Muscle of leg (tissue), 11 donors: Measurements from ENCODE around the gene CCIN. TPM values are rescaled to one million over a fixed set of nuclear protein-coding genes. Genes with fewer than 3 reads are reported as not detected.

Experiments
- DNase-seq: peaks from one replicate; pipeline ENCODE4 v3.0.0; 2013
- H3K27ac ChIP-seq: one replicate; pipeline ENCODE4 v1.5.1; 2013; ENCODE audit warnings: mild to moderate bottlenecking, low read length, control low read depth
- H3K27me3 ChIP-seq: one replicate; pipeline ENCODE4 v1.6.1; 2013; ENCODE audit warnings: low read length; ENCODE audit not compliant: control insufficient read depth, insufficient read depth
- H3K36me3 ChIP-seq: one replicate; pipeline ENCODE4 v1.6.1; 2013; ENCODE audit warnings: low read length; ENCODE audit not compliant: control insufficient read depth, insufficient read depth
- H3K4me1 ChIP-seq: one replicate; pipeline ENCODE4 v1.6.1; 2013; ENCODE audit warnings: low read length; ENCODE audit not compliant: control insufficient read depth, insufficient read depth
- H3K4me3 ChIP-seq: one replicate; pipeline ENCODE4 v1.5.1; 2013; ENCODE audit warnings: low read length, control low read depth
- H3K9me3 ChIP-seq: replicated peaks from 2 replicates; pipeline ENCODE4 v1.6.1; 2013; ENCODE audit warnings: low read depth, low read length; ENCODE audit not compliant: control insufficient read depth
- WGBS: methylation state at CpG from one replicate; pipeline ENCODE4 v1.1.5; 2013; ENCODE audit warnings: missing lambda C conversion rate; ENCODE audit not compliant: insufficient coverage; 5-methylcytosine and 5-hydroxymethylcytosine counted together
- polyA plus RNA-seq, 8 donors: library from polyadenylated mRNA; unstranded; fragments of 120-200 nt; gene quantifications; one replicate each; pipeline versions ENCODE4 v1.2.1 to v1.2.3, GENCODE V29; 2013; ENCODE audit warnings: inconsistent platforms in 1 of 8, low replicate concordance in 1 of 8; ENCODE audit not compliant: insufficient read length in 8 of 8, insufficient read depth in 1 of 8
- total RNA-seq: library from RNA; stranded (reverse); fragments of 120-200 nt; gene quantifications from one replicate; pipeline ENCODE4 v1.2.4, GENCODE V29; 2013

The CCIN gene
- total and polyA plus RNA-seq, 9 donors, result 0.45 to 1.5 (median 0.87) TPM

DNA sequence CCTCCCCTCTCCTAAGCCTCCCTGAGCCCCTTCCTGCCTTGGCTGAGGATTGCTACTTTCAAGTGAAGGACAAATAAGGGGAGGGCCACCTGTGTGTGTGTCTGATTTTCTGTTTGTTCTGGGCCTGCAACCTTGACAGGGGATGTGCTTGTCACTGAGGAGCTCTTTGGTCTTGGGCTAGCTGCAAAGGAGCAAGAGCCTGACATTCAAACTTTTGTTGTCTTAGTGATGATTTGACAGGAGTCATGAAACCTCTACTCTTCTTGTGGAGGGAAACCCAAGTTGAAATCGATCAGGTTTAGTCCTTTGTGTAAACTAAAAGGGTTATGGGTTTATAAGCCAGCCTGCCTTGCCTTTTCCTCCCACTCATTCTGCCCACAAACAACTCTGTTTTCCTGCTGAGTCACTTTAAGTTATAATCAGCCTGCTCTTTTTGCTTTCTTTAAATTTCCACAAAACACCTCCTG, 38.4 kb downstream of the CCIN start:
- Histone ChIP-seq H3K4me3 (no peak overlapping the region), H3K27me3 (no peaks in the 10 kb centered on the region), H3K36me3 (peaks cover 86% of the 10 kb centered on the region), H3K27ac (no peak overlapping the region), H3K9me3 (no peaks in the 10 kb centered on the region), H3K4me1 (peaks cover 3% of the 10 kb centered on the region)
- no CpG with 5 or more reads among the region's 1 CpG for WGBS
- DNase-seq, result no peak

DNA sequence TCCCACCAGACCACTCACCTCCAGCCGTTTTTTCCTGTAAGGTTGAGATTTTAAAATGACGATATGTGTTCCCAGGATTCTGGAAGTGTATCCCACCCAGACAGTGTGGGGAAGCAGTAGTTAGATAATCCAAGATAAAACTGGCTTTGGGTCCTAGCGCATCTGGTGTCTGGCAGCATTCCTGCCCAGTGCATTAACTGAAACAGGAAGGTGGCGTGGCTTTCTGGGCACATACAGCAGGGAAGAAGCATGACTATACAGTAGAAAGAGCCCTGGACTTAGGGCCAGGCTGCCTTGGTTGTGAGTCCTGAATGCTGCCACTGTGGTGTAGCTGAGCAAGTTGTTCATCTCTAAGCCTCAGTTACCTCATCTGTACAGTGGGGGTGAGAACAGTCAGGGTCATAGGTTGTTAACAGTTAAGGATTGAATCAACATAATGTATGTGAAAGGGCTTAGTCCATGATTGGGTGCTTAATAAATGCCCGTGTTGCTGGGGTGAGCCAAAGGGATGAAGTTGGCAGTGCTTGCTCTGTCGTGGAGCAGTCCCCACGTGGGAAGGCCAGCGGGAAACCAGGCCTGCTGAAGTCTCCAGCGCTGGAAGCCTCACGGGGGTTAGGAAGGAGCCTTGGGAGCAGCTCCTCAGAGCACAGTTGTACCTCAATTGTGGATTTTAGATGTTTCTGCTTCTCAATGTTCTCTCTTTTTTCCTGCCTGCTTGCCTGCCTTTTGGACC, 39.5 kb downstream of the CCIN start:
- 80% methylated on average over 8 of the region's 10 CpGs for WGBS
- no peaks in the 10 kb centered on the region for H3K27me3 ChIP-seq
- no peak for DNase-seq
- H3K36me3 ChIP-seq, result peaks cover 88% of the 10 kb centered on the region
- no peak overlapping the region for H3K4me3 ChIP-seq
- H3K27ac ChIP-seq, result no peak overlapping the region
- no peaks in the 10 kb centered on the region for H3K9me3 ChIP-seq
- peaks cover 3% of the 10 kb centered on the region for H3K4me1 ChIP-seq

DNA sequence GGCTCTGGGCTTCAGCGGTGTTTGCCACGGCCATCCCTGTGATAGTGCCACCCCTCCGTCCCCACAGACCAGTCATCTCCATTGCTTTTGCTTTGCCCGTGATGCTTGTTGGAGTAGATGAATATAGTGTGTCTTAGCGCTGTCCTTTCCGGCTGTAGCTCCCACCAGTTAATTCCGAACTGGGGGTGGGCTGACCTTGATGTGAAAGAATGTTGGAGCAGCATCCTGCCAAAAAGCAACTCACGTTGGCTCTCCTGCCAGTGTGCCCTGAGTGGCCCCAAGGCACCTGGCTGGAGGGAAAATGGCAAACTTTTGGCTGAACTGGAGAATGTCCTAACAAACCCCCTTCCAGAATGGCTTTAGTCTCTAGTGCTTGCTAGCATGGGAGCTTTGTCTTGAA, 41.5 kb downstream of the CCIN start:
- H3K4me1 ChIP-seq, result peaks cover 6% of the 10 kb centered on the region
- H3K27me3 ChIP-seq, result no peaks in the 10 kb centered on the region
- WGBS, result 70% methylated on average over 4 of the region's 8 CpGs
- no peaks in the 10 kb centered on the region for H3K9me3 ChIP-seq
- H3K36me3 ChIP-seq, result peaks cover 76% of the 10 kb centered on the region
- H3K27ac ChIP-seq, result peak overlapping the region; percentile 3
- no peak overlapping the region for H3K4me3 ChIP-seq
- DNase-seq, result no peak

DNA sequence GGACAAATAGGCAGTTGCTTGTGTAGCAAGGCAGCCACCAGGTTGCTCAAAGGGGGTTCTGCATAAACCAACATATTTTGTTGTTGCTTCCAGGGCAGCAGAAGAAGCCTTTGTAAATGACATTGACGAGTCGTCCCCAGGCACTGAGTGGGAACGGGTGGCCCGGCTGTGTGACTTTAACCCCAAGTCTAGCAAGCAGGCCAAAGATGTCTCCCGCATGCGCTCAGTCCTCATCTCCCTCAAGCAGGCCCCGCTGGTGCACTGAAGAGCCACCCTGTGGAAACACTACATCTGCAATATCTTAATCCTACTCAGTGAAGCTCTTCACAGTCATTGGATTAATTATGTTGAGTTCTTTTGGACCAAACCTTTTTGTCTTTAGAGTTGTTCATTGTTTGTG, 42.3 kb downstream of the CCIN start:
- Histone ChIP-seq H3K9me3 (no peaks in the 10 kb centered on the region), H3K4me3 (no peak overlapping the region), H3K27me3 (no peaks in the 10 kb centered on the region), H3K4me1 (peaks cover 6% of the 10 kb centered on the region), H3K27ac (no peak overlapping the region), H3K36me3 (peaks cover 70% of the 10 kb centered on the region)
- WGBS, result 84% methylated on average over 6 of the region's 7 CpGs
- DNase-seq, result no peak

DNA sequence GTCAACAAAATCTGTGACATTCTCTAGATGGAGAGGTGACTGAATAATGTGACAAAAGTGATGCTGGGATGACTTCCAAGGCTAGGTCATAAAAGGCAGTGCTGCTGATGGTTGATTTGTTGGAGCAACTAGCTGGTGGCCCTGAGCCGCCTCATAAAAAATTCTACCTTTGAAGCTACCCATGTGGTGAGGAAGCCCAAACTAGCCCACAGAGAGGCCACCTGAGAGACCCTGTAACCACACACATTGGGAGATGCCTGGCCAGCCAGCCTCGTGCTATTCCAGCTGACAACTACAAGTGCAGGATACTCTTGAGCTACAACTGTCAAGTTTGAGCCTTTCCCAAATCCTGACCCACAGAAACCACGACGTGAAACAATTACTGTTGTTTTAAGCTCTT, 44.2 kb downstream of the CCIN start:
- Histone ChIP-seq H3K27me3 (no peaks in the 10 kb centered on the region), H3K4me3 (no peak overlapping the region), H3K36me3 (peaks cover 71% of the 10 kb centered on the region), H3K27ac (no peak overlapping the region), H3K9me3 (no peaks in the 10 kb centered on the region), H3K4me1 (peaks cover 6% of the 10 kb centered on the region)
- no peak for DNase-seq
- 63% methylated on average over 1 of the region's 4 CpGs for WGBS

DNA sequence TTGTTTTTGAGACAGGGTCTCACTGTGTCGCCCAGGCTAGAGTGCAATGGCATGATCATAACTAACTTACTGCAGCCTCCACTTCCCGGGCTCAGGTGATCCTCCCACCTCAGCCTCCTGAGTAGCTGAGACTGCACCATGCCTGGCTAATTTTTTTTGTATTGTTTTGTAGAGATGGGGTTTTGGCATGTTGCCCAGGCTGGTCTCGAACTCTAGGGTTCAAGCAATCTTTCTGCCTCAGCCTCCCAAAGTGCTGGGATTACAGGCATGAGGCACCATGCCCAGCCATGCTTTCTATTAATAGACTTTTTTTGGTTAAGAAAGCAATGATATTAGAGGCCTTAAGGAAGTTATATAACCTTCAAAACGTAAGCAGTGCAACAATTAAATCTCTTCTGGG, 44.8 kb downstream of the CCIN start:
- H3K9me3 ChIP-seq, result no peaks in the 10 kb centered on the region
- peaks cover 6% of the 10 kb centered on the region for H3K4me1 ChIP-seq
- H3K36me3 ChIP-seq, result peaks cover 71% of the 10 kb centered on the region
- H3K4me3 ChIP-seq, result no peak overlapping the region
- H3K27ac ChIP-seq, result peak overlapping the region; percentile 31
- no CpG with 5 or more reads among the region's 4 CpGs for WGBS
- H3K27me3 ChIP-seq, result no peaks in the 10 kb centered on the region
- DNase-seq, result no peak

DNA sequence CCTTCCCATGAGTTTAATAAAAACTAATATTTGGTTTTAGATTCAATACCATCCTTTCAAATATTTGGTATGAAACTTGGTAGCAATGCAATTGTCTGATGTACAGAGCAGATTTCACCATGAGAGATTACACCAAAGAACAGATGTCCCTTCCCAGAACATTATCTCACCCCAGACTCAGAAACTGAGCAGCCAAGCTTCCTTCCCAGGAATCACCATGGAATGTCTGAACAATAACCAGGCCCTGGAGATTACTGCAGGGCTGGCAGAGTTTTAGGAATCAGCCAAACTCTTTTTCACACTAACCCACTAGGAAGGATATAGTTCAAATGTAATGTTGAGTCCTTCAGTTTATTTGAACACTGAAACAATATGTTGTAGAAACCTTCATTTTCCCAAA, 45.4 kb downstream of the CCIN start:
- peak; percentile 27 for DNase-seq
- Histone ChIP-seq H3K27ac (peak overlapping the region; percentile 38), H3K4me1 (peaks cover 6% of the 10 kb centered on the region), H3K36me3 (peaks cover 71% of the 10 kb centered on the region), H3K27me3 (no peaks in the 10 kb centered on the region), H3K4me3 (no peak overlapping the region), H3K9me3 (no peaks in the 10 kb centered on the region)

DNA sequence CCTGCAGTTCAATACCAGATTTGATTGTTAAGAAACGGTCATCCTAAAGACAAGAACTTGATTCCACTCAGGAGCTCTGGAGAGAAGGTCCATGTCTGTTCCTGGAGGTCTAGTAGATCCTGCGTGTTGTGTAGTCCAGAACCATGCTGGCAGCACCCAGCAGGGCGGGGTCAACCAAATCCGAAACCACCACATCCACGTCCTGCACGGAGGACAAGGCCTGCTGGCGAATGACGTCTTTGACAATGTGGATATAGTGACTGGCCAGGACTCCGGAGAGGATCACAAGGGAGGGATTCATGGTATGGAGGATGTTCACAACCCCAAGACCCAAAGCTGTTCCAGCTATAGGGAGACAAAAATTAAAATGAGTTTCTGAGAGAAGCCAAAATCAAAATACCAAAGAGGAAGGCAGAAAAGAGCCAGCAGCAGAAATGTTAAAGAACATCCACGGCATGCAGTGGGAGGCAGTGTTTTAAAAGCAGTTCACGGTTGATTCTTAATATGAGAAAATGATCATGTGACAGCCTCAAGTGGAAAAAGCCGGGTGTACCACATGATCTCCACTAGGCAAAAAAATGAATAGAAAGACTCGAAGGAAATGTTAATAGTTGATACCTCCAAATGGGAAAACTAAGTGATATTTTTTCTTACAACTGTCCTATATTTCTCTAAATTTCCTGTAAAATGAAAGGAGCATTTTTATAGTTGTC, 48.2 kb downstream of the CCIN start:
- peaks cover 2% of the 10 kb centered on the region for H3K4me1 ChIP-seq
- no peak for DNase-seq
- peaks cover under 1% of the 10 kb centered on the region for H3K9me3 ChIP-seq
- H3K27ac ChIP-seq, result no peak overlapping the region
- no peak overlapping the region for H3K4me3 ChIP-seq
- no peaks in the 10 kb centered on the region for H3K27me3 ChIP-seq
- WGBS, result 78% methylated on average over 8 of the region's 13 CpGs
- H3K36me3 ChIP-seq, result peaks cover 73% of the 10 kb centered on the region

DNA sequence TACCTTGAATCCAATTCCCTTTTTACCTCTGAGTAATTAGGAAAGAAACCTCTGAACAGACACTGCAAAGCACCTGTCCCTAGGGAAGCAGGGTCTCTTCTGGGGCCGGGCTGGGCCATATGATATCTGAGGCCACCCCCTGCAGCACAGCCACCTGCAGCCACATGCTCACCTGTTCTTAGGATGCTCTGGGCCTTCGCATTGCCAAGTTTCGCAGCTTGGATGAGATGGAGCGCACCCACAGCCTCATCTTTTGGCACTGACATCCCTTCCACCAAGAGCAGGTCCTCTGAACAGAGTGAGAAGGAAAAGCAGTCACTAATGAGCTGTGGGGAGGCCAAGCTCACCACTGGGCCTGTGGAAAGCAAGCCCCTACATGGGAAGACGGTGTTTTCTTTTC, 48.8 kb downstream of the CCIN start:
- no peaks in the 10 kb centered on the region for H3K27me3 ChIP-seq
- H3K36me3 ChIP-seq, result peaks cover 73% of the 10 kb centered on the region
- H3K4me1 ChIP-seq, result peaks cover 2% of the 10 kb centered on the region
- DNase-seq, result no peak
- 100% methylated on average over 3 of the region's 5 CpGs for WGBS
- peaks cover 6% of the 10 kb centered on the region for H3K9me3 ChIP-seq
- H3K4me3 ChIP-seq, result no peak overlapping the region
- no peak overlapping the region for H3K27ac ChIP-seq

DNA sequence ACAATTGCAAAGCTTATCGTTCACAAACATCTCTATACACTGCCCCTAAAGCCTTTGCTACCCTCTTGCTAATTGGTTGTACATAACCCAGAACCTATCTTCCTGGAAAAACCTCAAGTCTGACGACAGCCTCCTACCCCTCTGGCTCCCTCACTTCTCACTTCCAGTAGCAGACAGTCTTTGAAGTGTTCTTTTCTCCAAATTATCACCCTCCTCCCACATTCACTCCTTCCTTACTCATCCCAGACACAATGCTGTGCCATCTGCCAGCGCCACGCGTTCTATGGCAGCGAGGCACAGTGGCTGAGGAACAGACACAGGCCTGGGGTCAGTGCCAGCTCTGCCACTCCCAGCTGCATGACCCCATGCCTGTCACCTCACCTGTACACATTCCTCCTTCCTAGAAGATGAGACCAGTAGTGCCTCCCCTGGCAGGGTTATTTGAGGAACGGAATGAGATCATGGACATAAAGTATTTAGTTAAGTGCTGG, 49.3 kb downstream of the CCIN start:
- no peak overlapping the region for H3K4me3 ChIP-seq
- no peaks in the 10 kb centered on the region for H3K27me3 ChIP-seq
- H3K27ac ChIP-seq, result no peak overlapping the region
- no peak for DNase-seq
- peaks cover 8% of the 10 kb centered on the region for H3K9me3 ChIP-seq
- H3K4me1 ChIP-seq, result peaks cover 2% of the 10 kb centered on the region
- WGBS, result 88% methylated on average over 6 of the region's 7 CpGs
- H3K36me3 ChIP-seq, result peaks cover 73% of the 10 kb centered on the region
